ENCODE data around the gene GPANK1. TPM values are rescaled to one million over a fixed set of nuclear protein-coding genes. Genes with fewer than 3 reads are reported as not detected.

GPANK1 gene
- total and polyA plus RNA-seq, 2 of the 13 experiments (the other 11 are each of a cell fraction or from before 2014, with no cell fraction given) = 15.4 to 22.8 TPM

DNA sequence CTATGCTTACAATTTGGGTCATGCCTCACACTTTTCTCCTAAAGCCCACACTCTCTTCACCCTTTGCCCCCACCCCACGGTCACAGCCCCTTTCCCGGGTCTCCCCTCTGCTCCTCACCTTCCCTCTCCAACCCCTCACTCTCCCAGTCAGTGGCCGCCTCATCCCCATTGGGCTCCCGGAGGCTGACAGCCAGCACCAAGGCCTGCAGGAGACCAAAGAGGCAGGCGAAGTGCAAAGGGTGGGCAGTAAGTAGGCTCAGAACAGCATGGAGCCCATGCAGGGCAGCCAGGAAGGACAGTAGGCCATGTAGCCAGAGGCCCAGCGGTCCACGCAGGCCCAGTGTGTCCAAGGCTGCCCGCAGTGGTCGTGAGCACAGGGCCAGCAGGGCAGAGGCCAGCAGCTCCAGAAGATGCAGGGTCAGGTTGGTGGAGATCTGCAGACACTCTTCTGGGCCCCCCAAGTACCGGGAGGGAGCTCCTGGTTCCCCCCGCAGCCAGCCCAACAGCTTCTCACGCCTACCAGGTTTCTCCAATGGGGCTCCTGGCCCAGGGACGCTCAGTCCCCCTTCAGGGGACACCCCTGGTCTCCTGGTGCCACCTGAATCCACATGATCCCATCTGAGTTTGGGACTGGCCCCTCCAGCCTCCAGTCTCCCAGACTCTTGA is 5.7 kb downstream of the GPANK1 start (continued):
- TF ChIP-seq, protein P1, sequence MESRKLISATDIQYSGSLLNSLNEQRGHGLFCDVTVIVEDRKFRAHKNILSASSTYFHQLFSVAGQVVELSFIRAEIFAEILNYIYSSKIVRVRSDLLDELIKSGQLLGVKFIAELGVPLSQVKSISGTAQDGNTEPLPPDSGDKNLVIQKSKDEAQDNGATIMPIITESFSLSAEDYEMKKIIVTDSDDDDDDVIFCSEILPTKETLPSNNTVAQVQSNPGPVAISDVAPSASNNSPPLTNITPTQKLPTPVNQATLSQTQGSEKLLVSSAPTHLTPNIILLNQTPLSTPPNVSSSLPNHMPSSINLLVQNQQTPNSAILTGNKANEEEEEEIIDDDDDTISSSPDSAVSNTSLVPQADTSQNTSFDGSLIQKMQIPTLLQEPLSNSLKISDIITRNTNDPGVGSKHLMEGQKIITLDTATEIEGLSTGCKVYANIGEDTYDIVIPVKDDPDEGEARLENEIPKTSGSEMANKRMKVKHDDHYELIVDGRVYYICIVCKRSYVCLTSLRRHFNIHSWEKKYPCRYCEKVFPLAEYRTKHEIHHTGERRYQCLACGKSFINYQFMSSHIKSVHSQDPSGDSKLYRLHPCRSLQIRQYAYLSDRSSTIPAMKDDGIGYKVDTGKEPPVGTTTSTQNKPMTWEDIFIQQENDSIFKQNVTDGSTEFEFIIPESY (CRISPR knock-in tag; IDR thresholded peaks at IDR 0.05) = 0 out of 2 replicates have a peak, but pooled peaks have one; percentile 4
- TF ChIP-seq PHF21A (CRISPR knock-in tag; IDR thresholded peaks at IDR 0.05) (no peak), TFDP1 (CRISPR knock-in tag; IDR thresholded peaks at IDR 0.05; ENCODE audit: borderline replicate concordance) (no peak), GABPA (IDR thresholded peaks at IDR 0.05; ENCODE audit: low read depth, low read length) (no peak), GABPA (CRISPR knock-in tag; IDR thresholded peaks at IDR 0.05; ENCODE audit: low read depth) (no peak), TMF1 (CRISPR knock-in tag; IDR thresholded peaks at IDR 0.05; ENCODE audit: low read depth) (peak; percentile 29; the same call in 1 of the 2 replicates), E2F2 (CRISPR knock-in tag; IDR thresholded peaks at IDR 0.05; ENCODE audit: borderline replicate concordance) (no peak), EP300 (IDR thresholded peaks at IDR 0.05; ENCODE audit: low read depth in 2 of 2, low read length in 2 of 2) (no peak), EP300 (CRISPR knock-in tag; IDR thresholded peaks at IDR 0.05; ENCODE audit: borderline replicate concordance) (no peak), ZFX (CRISPR knock-in tag; IDR thresholded peaks at IDR 0.05; ENCODE audit: low read depth) (peak; percentile 71; the same call in 1 of the 2 replicates), ZZZ3 (CRISPR knock-in tag; IDR thresholded peaks at IDR 0.05; ENCODE audit: borderline replicate concordance) (no peak), TOE1 (CRISPR knock-in tag; IDR thresholded peaks at IDR 0.05) (no peak), NR2F6 (IDR thresholded peaks at IDR 0.05) (no peak), NR2F6 (CRISPR knock-in tag; IDR thresholded peaks at IDR 0.05) (no peak), ZNF292 (CRISPR knock-in tag; IDR thresholded peaks at IDR 0.05; ENCODE audit: borderline replicate concordance, low read depth) (no peak), ZNF768 (CRISPR knock-in tag; IDR thresholded peaks at IDR 0.05) (peak; percentile 44; the same call in 1 of the 2 replicates), HOXD1 (CRISPR knock-in tag; IDR thresholded peaks at IDR 0.05) (no peak), SP1 (IDR thresholded peaks at IDR 0.05) (no peak), SP1 (CRISPR knock-in tag; IDR thresholded peaks at IDR 0.05) (no peak), TBX2 (CRISPR knock-in tag; IDR thresholded peaks at IDR 0.05; ENCODE audit: borderline replicate concordance) (0 out of 2 replicates have a peak, but pooled peaks have one; percentile 12), HOXA3 (CRISPR knock-in tag; IDR thresholded peaks at IDR 0.05) (no peak; the same call in 1 of the 2 replicates), ZNF562 (CRISPR knock-in tag; IDR thresholded peaks at IDR 0.05; ENCODE audit: borderline replicate concordance) (no peak)
- TF ChIP-seq, protein P2, sequence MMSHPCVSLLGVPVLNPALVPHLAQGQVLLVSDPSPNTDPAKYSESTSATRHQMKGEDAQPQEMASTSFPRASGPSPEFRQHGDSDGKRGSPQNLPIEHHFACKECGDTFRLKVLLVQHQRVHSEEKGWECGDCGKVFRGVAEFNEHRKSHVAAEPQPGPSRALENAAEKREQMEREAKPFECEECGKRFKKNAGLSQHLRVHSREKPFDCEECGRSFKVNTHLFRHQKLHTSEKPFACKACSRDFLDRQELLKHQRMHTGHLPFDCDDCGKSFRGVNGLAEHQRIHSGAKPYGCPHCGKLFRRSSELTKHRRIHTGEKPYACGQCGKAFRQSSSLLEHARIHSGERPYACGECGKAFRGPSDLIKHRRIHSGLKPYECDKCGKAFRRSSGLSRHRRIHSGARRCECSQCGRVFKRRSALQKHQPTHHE (CRISPR knock-in tag; IDR thresholded peaks at IDR 0.05; ENCODE audit: borderline replicate concordance) = no peak
- TF ChIP-seq, protein P3, sequence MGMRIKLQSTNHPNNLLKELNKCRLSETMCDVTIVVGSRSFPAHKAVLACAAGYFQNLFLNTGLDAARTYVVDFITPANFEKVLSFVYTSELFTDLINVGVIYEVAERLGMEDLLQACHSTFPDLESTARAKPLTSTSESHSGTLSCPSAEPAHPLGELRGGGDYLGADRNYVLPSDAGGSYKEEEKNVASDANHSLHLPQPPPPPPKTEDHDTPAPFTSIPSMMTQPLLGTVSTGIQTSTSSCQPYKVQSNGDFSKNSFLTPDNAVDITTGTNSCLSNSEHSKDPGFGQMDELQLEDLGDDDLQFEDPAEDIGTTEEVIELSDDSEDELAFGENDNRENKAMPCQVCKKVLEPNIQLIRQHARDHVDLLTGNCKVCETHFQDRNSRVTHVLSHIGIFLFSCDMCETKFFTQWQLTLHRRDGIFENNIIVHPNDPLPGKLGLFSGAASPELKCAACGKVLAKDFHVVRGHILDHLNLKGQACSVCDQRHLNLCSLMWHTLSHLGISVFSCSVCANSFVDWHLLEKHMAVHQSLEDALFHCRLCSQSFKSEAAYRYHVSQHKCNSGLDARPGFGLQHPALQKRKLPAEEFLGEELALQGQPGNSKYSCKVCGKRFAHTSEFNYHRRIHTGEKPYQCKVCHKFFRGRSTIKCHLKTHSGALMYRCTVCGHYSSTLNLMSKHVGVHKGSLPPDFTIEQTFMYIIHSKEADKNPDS (CRISPR knock-in tag; IDR thresholded peaks at IDR 0.05) = no peak

Data from HepG2 (cell line).